H1 (cell line): ENCODE measurements around the gene XPO5. TPM values are rescaled to one million over a fixed set of nuclear protein-coding genes. Genes with fewer than 3 reads are reported as not detected.

Experiments used
- CTCF ChIA-PET: fragments of 300-600 bp; sonication (Branson Sonifier 250); formaldehyde crosslinking; loops from one replicate; lab custom pipeline; 2021; ENCODE audit not compliant: partially characterized antibody; lab: Charles Lee
- POLR2A ChIA-PET: fragments of 300-600 bp; sonication (Branson Sonifier 250); formaldehyde crosslinking; loops from one replicate; lab custom pipeline; 2021; ENCODE audit warnings: inconsistent platforms; ENCODE audit not compliant: partially characterized antibody; lab: Charles Lee
- DNase-seq, 2 experiments: peaks; one replicate each; pipeline versions ENCODE4 v3.0.0 to v3.0.0-alpha.2; 2010 to 2022; ENCODE audit warnings: low spot score in 2 of 2, low read depth in 1 of 2, mixed read lengths in 1 of 2
- FAIRE-seq: peaks from 2 replicates; lab custom pipeline; 2011; peaks lifted over from hg19 to GRCh38; lab: Jason Lieb, UNC
- H2AFZ ChIP-seq: 2 replicates; pipeline ENCODE4 v1.8.1; 2012; ENCODE audit warnings: low read length, inconsistent platforms
- H2AK5ac ChIP-seq: 2 replicates; pipeline ENCODE4 v1.6.1; 2013; ENCODE audit warnings: low read depth, low read length
- H2BK120ac ChIP-seq: replicated peaks from 2 replicates; pipeline ENCODE3; 2013; ENCODE audit warnings: low read depth, low read length, inconsistent platforms
- H2BK12ac ChIP-seq: 2 replicates; pipeline ENCODE4 v1.6.1; 2013; ENCODE audit warnings: low read depth, low read length
- H2BK15ac ChIP-seq: 2 replicates; pipeline ENCODE4 v1.6.1; 2013; ENCODE audit warnings: low read length
- H2BK20ac ChIP-seq: 2 replicates; pipeline ENCODE4 v1.6.1; 2013; ENCODE audit warnings: low read length
- H2BK5ac ChIP-seq: 2 replicates; pipeline ENCODE4 v1.6.1; 2013; ENCODE audit warnings: low read depth, low read length
- H3K14ac ChIP-seq: 2 replicates; pipeline ENCODE4 v1.6.1; 2013; ENCODE audit warnings: inconsistent platforms; ENCODE audit not compliant: insufficient read length
- H3K18ac ChIP-seq: 2 replicates; pipeline ENCODE4 v1.6.1; 2013; ENCODE audit warnings: low read length; ENCODE audit errors: extremely low read depth
- H3K23ac ChIP-seq: 2 replicates; pipeline ENCODE4 v1.6.1; 2013; ENCODE audit warnings: inconsistent platforms; ENCODE audit not compliant: insufficient read length
- H3K23me2 ChIP-seq: 2 replicates; pipeline ENCODE4 v1.6.1; 2013; ENCODE audit warnings: low read depth, low read length
- H3K27ac ChIP-seq: 2 replicates; pipeline ENCODE4 v1.6.1; 2011; ENCODE audit warnings: low read depth, low read length, inconsistent platforms
- H3K27me3 ChIP-seq, 4 experiments: replicated peaks in 1 of 4; 1 replicate in 1 of 4; 2 replicates in 3 of 4; pipeline versions ENCODE4 v1.6.1 to v1.8.1; 2011 to 2013; ENCODE audit warnings: low read length in 3 of 4, mild to moderate bottlenecking in 3 of 4, inconsistent platforms in 2 of 4, mixed read lengths in 2 of 4, moderate library complexity in 1 of 4; ENCODE audit not compliant: control insufficient read depth in 3 of 4, insufficient read depth in 3 of 4; ENCODE audit errors: extremely low read depth in 1 of 4
- H3K36me3 ChIP-seq, 4 experiments: 2 replicates each; pipeline versions ENCODE4 v1.6.1 to v1.8.1; 2011 to 2013; ENCODE audit warnings: mild to moderate bottlenecking in 4 of 4, low read length in 3 of 4, moderate library complexity in 2 of 4, control low read depth in 1 of 4, inconsistent platforms in 1 of 4; ENCODE audit not compliant: insufficient read depth in 4 of 4, control insufficient read depth in 2 of 4
- H3K4ac ChIP-seq: replicated peaks from 2 replicates; pipeline ENCODE3; 2013; ENCODE audit warnings: low read length, low read depth, mixed read lengths, inconsistent platforms; ENCODE audit not compliant: insufficient read length
- H3K4me1 ChIP-seq, 4 experiments: replicated peaks in 1 of 4; 1 replicate in 1 of 4; 2 replicates in 3 of 4; pipeline versions ENCODE4 v1.6.1 to v1.8.1; 2011 to 2013; ENCODE audit warnings: low read length in 3 of 4, inconsistent platforms in 2 of 4, mixed read lengths in 1 of 4; ENCODE audit not compliant: insufficient read depth in 4 of 4, control insufficient read depth in 3 of 4
- H3K4me2 ChIP-seq, 2 experiments: 2 replicates each; pipeline versions ENCODE4 v1.6.1 to v1.8.1; 2011 to 2013; ENCODE audit warnings: low read depth in 2 of 2, low read length in 2 of 2, control low read depth in 1 of 2, inconsistent platforms in 1 of 2, mild to moderate bottlenecking in 1 of 2; ENCODE audit not compliant: insufficient read depth in 1 of 2
- H3K4me3 ChIP-seq, 4 experiments: fragments of 200-600, 300-600 bp in 1 of 4; sonication (generic), shearing (Covaris generic), sonication (Bioruptor Twin) in 1 of 4; 2 replicates each; pipeline versions ENCODE4 v1.5.1 to v1.8.1; 2011 to 2016; ENCODE audit warnings: low read length in 4 of 4, low read depth in 3 of 4, control low read depth in 2 of 4, inconsistent platforms in 2 of 4, mild to moderate bottlenecking in 2 of 4, mixed read lengths in 1 of 4, moderate library complexity in 1 of 4; ENCODE audit not compliant: insufficient read depth in 2 of 4; ENCODE audit errors: extremely low read depth in 1 of 4
- H3K56ac ChIP-seq: replicated peaks from 2 replicates; pipeline ENCODE3; 2013; ENCODE audit warnings: low read depth, mild to moderate bottlenecking, mixed read lengths, low read length, inconsistent platforms; ENCODE audit not compliant: insufficient read length
- H3K79me1 ChIP-seq: 2 replicates; pipeline ENCODE4 v1.6.1; 2013; ENCODE audit warnings: low read depth, low read length, control low read depth
- H3K79me2 ChIP-seq, 2 experiments: 2 replicates each; pipeline versions ENCODE4 v1.6.1 to v1.8.1; 2012 to 2013; ENCODE audit warnings: low read length in 2 of 2, mild to moderate bottlenecking in 2 of 2, inconsistent platforms in 1 of 2; ENCODE audit not compliant: insufficient read depth in 2 of 2, control insufficient read depth in 1 of 2
- H3K9ac ChIP-seq, 4 experiments: replicated peaks in 1 of 4; 1 replicate in 1 of 4; 2 replicates in 3 of 4; pipeline versions ENCODE4 v1.6.1 to v1.8.1; 2011 to 2013; ENCODE audit warnings: low read depth in 3 of 4, low read length in 3 of 4, control low read depth in 2 of 4, mild to moderate bottlenecking in 2 of 4, moderate library complexity in 2 of 4, inconsistent platforms in 1 of 4; ENCODE audit errors: extremely low read depth in 1 of 4
- H3K9me3 ChIP-seq, 2 experiments: 2 replicates each; pipeline versions ENCODE4 v1.6.1 to v1.8.1; 2012 to 2013; ENCODE audit warnings: mild to moderate bottlenecking in 2 of 2, moderate library complexity in 2 of 2, control low read depth in 1 of 2, inconsistent platforms in 1 of 2, low read depth in 1 of 2, low read length in 1 of 2, mixed read lengths in 1 of 2; ENCODE audit not compliant: insufficient read depth in 2 of 2
- H4K20me1 ChIP-seq, 2 experiments: replicated peaks in 1 of 2; 2 replicates each; pipeline versions ENCODE3 to v1.8.1; 2011 to 2013; ENCODE audit warnings: inconsistent platforms in 2 of 2, low read length in 2 of 2, mild to moderate bottlenecking in 1 of 2; ENCODE audit not compliant: insufficient read depth in 2 of 2, control insufficient read depth in 1 of 2
- H4K5ac ChIP-seq: 2 replicates; pipeline ENCODE4 v1.6.1; 2013; ENCODE audit warnings: low read length, low read depth, mixed read lengths, inconsistent platforms; ENCODE audit not compliant: insufficient read length
- H4K8ac ChIP-seq: 2 replicates; pipeline ENCODE4 v1.8.0; 2013; ENCODE audit warnings: mild to moderate bottlenecking, moderate library complexity, low read length, inconsistent platforms; ENCODE audit not compliant: insufficient read depth; ENCODE audit errors: extremely low read depth
- H4K91ac ChIP-seq: replicated peaks from 2 replicates; pipeline ENCODE3; 2013; ENCODE audit warnings: low read length, mixed read lengths, inconsistent platforms; ENCODE audit not compliant: insufficient read length
- ATF3 ChIP-seq: IDR thresholded peaks from 2 replicates; pipeline ENCODE4 v1.6.1; 2011; ENCODE audit warnings: low read depth, mild to moderate bottlenecking, low read length; ENCODE audit not compliant: insufficient read depth
- BCL11A ChIP-seq, 2 experiments: IDR thresholded peaks; one replicate each; pipeline ENCODE4 v1.6.1; 2011; ENCODE audit warnings: low read depth in 2 of 2, low read length in 2 of 2, mild to moderate bottlenecking in 2 of 2
- CEBPB ChIP-seq: IDR thresholded peaks from 2 replicates; pipeline ENCODE4 v1.6.1; 2012; ENCODE audit warnings: low read depth, low read length
- CHD1 ChIP-seq: IDR thresholded peaks from 2 replicates; pipeline ENCODE4 v1.6.1; 2012; ENCODE audit warnings: low read depth, low read length, improper control_type of control experiment
- CHD2 ChIP-seq: IDR thresholded peaks from 2 replicates; pipeline ENCODE4 v1.6.1; 2012; ENCODE audit warnings: low read length, improper control_type of control experiment
- CREB1 ChIP-seq: IDR thresholded peaks from 2 replicates; pipeline ENCODE4 v1.6.1; 2012; ENCODE audit warnings: inconsistent platforms
- GTF2F1 ChIP-seq: IDR thresholded peaks from 2 replicates; pipeline ENCODE4 v1.6.1; 2012; ENCODE audit warnings: low read depth, low read length, improper control_type of control experiment, borderline replicate concordance
- KDM1A ChIP-seq: fragments of 200-600, 300-600 bp; sonication (generic); IDR thresholded peaks from 2 replicates; pipeline ENCODE4 v1.7.1; 2016; ENCODE audit warnings: mild to moderate bottlenecking, low read length, borderline replicate concordance
- NRF1 ChIP-seq: IDR thresholded peaks from 2 replicates; pipeline ENCODE4 v1.6.1; 2011; ENCODE audit warnings: mild to moderate bottlenecking, low read depth, low read length, improper control_type of control experiment
- POLR2AphosphoS5 ChIP-seq: IDR thresholded peaks from 2 replicates; pipeline ENCODE4 v1.6.1; 2011; ENCODE audit warnings: low read depth, low read length
- POU5F1 ChIP-seq: IDR thresholded peaks from 2 replicates; pipeline ENCODE4 v1.6.1; 2011; ENCODE audit warnings: low read depth, mild to moderate bottlenecking, low read length, moderate library complexity
- RAD21 ChIP-seq, 2 experiments: IDR thresholded peaks in 1 of 2; conservative IDR thresholded peaks in 1 of 2; 2 replicates each; pipeline ENCODE4 v1.6.1; 2011; ENCODE audit warnings: low read depth in 2 of 2, low read length in 2 of 2, improper control_type of control experiment in 1 of 2, inconsistent platforms in 1 of 2, mild to moderate bottlenecking in 1 of 2, moderate library complexity in 1 of 2
- SIN3A ChIP-seq, 2 experiments: IDR thresholded peaks in 1 of 2; conservative IDR thresholded peaks in 1 of 2; 2 replicates each; pipeline ENCODE4 v1.6.1; 2011 to 2012; ENCODE audit warnings: low read length in 2 of 2, improper control_type of control experiment in 1 of 2, low read depth in 1 of 2, mild to moderate bottlenecking in 1 of 2
- TEAD4 ChIP-seq: IDR thresholded peaks from 2 replicates; pipeline ENCODE4 v1.6.1; 2012; ENCODE audit warnings: low read depth, low read length, inconsistent platforms, mixed read lengths
- YY1 ChIP-seq: IDR thresholded peaks from 2 replicates; pipeline ENCODE4 v1.6.1; 2011; ENCODE audit warnings: low read depth, mild to moderate bottlenecking, low read length
- WGBS, 2 experiments: shearing (Covaris generic) in 1 of 2; methylation state at CpG; one replicate each; pipeline versions ENCODE4 v1.1.6 to v1.1.7; 2013 to 2015; ENCODE audit warnings: low lambda C conversion rate in 2 of 2, mixed read lengths in 2 of 2, inconsistent platforms in 1 of 2, low coverage in 1 of 2, missing lambda C conversion rate in 1 of 2; ENCODE audit not compliant: insufficient replicate concordance in 2 of 2, insufficient coverage in 1 of 2, insufficient read length in 1 of 2; ENCODE audit errors: extremely low coverage in 1 of 2, missing lambda C conversion rate in 1 of 2; 5-methylcytosine and 5-hydroxymethylcytosine counted together
- polyA plus RNA-seq, 7 experiments: library from polyadenylated mRNA; depleted of rRNA in 3 of 7; stranded (reverse) in 5 of 7; unstranded in 2 of 7; fragments of >200 nt in 5 of 7; fragments of 200-250 nt in 2 of 7; gene quantifications; 1 replicate in 5 of 7; 2 replicates in 1 of 7; 4 replicates in 1 of 7; pipeline versions ENCODE4 v1.2.1 to v1.2.3, GENCODE V29; 2011 to 2013; ENCODE audit warnings: missing spikeins in 2 of 7, mixed read lengths in 2 of 7
- total RNA-seq: library from RNA; stranded (reverse); fragmentation: NEBNext Ultra II Directional; extraction: Animal tissue kit (Norgen Biotek cat#: 25700); gene quantifications from 2 replicates; pipeline ENCODE4 v1.2.1, GENCODE V29; 2021

The XPO5 gene
- total and polyA plus RNA-seq, 2 of the 8 experiments (the other 6 are each of a cell fraction or from before 2014, with no cell fraction given) = 80.6 to 95.7 TPM

- ChIA-PET POLR2A (interaction anchor here (1.2 to 5.6 kb wide), 7 partner anchors 8 to 41 kb away, joined by 3 to 27 read pairs (median 4); partner anchors contain the start of genes LRRC73, POLR1C and YIPF3), CTCF (interaction anchor here (0.8 to 32.9 kb wide), 17 partner anchors 4 to 271 kb away, joined by 3 to 536 read pairs (median 6); partner anchors contain the start of genes DLK2, DNPH1, LRRC73 and TJAP1)
- H3K4me3 ChIP-seq = no peak overlapping the region
- H3K18ac ChIP-seq = no peak overlapping the region
- H3K36me3 ChIP-seq = peaks cover 11 to 31% (median 23%) of the 10 kb centered on the region in 4 experiments; a peak in 7 of 8 replicates
- no peak overlapping the region for H3K4ac ChIP-seq
- no peak for TF ChIP-seq GTF2F1
- no peak for TF ChIP-seq POLR2AphosphoS5
- no peak for TF ChIP-seq CHD2
- TF ChIP-seq BCL11A (IDR thresholded peaks at IDR 0.05; ENCODE audit: low read depth in 2 of 2, low read length in 2 of 2) = no peak
- TF ChIP-seq SIN3A (conservative IDR thresholded peaks at IDR 0.05 in 1 of 2, IDR thresholded peaks at IDR 0.05 in 1 of 2; ENCODE audit: low read depth in 1 of 2, low read length in 2 of 2) = no peak
- no peak for TF ChIP-seq ATF3
- TF ChIP-seq CEBPB = no peak
- TF ChIP-seq YY1 = no peak
- TF ChIP-seq CREB1 = no peak
- no peak for TF ChIP-seq KDM1A
- TF ChIP-seq TEAD4 = no peak
- TF ChIP-seq POU5F1 = no peak
- TF ChIP-seq NRF1 = no peak
- no peak for TF ChIP-seq CHD1
- no peak for TF ChIP-seq RAD21 (IDR thresholded peaks at IDR 0.05 in 1 of 2, conservative IDR thresholded peaks at IDR 0.05 in 1 of 2; ENCODE audit: low read depth in 2 of 2, low read length in 2 of 2)
- no peak overlapping the region for H2BK12ac ChIP-seq
- H2BK5ac ChIP-seq = no peak overlapping the region; the same call in 1 of the 2 replicates
- H4K91ac ChIP-seq = no peak overlapping the region
- 94% methylated on average over 6 of the region's 6 CpGs; no CpG with 5 or more reads in 1 of the 2 experiments for WGBS, 2 experiments
- H2AK5ac ChIP-seq = no peak overlapping the region
- FAIRE-seq (no peak), DNase-seq (no peak)
- H2BK20ac ChIP-seq = no peak overlapping the region
- H3K14ac ChIP-seq = no peak overlapping the region
- no peak overlapping the region for H3K23ac ChIP-seq
- no peak overlapping the region for H2BK120ac ChIP-seq
- H3K79me2 ChIP-seq = peaks cover 4 to 35% of the 10 kb centered on the region in 2 experiments; a peak in 3 of 4 replicates
- no peaks in the 10 kb centered on the region for H3K23me2 ChIP-seq
- no peak overlapping the region for H3K4me2 ChIP-seq
- no peak overlapping the region for H4K5ac ChIP-seq
- H3K4me1 ChIP-seq = peaks cover 5 to 17% (median 11%) of the 10 kb centered on the region in 4 experiments
- no peak overlapping the region for H3K56ac ChIP-seq
- no peak overlapping the region for H3K27ac ChIP-seq
- no peak overlapping the region for H2AFZ ChIP-seq
- no peaks in the 10 kb centered on the region for H3K27me3 ChIP-seq
- H3K9me3 ChIP-seq = no peaks in the 10 kb centered on the region
- H3K79me1 ChIP-seq = peaks cover 16% of the 10 kb centered on the region; the same call in 1 of the 2 replicates
- H4K8ac ChIP-seq = no peak overlapping the region
- no peak overlapping the region for H2BK15ac ChIP-seq
- H4K20me1 ChIP-seq = peaks cover 8 to 23% of the 10 kb centered on the region in 2 experiments
- no peak overlapping the region for H3K9ac ChIP-seq
Observed at GRCh38 chr6:43497129-43497396, 78.8 kb downstream of the XPO5 start.
